Measurements from ENCODE around the gene ADGRL3. TPM values are rescaled to one million over a fixed set of nuclear protein-coding genes. Genes with fewer than 3 reads are reported as not detected.
"Not testable (repeated sequence)": the region's sequence is repeated elsewhere in the genome, so short reads cannot be mapped to it uniquely, and the experiment has no call there.

ADGRL3 gene
- total RNA-seq, 1 donor from 2014 or later = 0.33 TPM

- DNase-seq (ENCODE audit: low spot score) (no peak), ATAC-seq (no peak)
Measured at GRCh38 chr4:61716426-61716825, 516.3 kb downstream of the ADGRL3 start.

DNA sequence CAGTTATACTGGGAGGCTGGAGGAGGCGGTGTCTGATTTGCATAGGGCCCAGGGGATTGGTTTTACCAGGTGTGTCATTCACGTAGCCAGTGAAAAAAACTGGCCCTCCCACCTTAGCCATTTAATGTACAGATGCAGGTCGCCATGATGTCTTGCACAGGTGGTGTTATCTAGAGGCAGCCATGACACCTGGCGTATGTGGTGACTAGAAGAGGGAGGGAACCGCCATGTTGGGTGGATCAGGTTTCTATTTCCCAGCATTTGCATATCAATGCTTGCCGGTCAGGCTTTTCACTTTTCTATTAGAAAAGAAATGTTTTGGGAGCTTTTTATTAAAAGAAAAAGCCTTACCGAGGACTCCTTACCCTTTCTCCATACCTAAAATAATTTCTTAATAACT, 523.4 kb downstream of the ADGRL3 start:
- ATAC-seq = no peak
- no peak for DNase-seq (ENCODE audit: low spot score)

- no peak for ATAC-seq
- DNase-seq (ENCODE audit: low spot score) = no peak
Measured at GRCh38 chr4:61727286-61727685, 527.2 kb downstream of the ADGRL3 start.

DNA sequence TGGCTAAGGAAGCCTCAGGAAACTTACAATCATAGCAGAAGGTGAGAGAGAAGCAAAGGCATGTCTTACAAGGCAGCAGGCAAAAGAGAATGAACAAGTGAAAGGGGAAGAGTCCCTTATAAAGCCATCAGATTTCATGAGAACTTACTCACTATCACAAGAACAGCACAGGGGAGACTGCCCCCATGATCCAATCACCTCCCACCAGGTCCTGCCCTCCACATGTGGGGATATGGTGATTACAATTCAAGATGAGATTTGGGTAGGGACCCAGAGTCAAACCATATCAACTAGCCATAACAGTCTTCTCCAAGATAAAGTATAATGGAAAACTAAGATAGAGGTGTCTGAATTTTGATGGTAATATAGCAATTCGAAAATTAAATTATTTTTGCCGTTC, 534.3 kb downstream of the ADGRL3 start:
- ATAC-seq (no peak), DNase-seq (ENCODE audit: low spot score) (no peak)

DNA sequence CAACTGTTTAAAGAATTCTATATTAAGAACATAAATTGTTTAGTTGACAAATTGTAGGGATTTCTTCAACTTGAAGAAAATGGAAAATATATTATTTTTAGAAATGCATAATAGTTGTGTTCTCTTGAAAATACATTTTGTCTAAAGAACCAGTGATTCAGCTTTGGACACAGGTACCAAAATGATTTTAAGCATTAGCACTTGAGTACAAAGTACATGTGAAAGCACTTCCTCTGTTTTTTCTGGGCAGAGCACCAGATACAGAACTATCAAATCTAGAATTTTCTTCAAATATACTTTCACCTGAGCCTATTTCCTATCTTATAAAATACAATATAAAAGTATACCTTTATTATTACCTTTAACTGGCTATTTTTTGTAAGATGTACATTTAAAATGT, 539.8 kb downstream of the ADGRL3 start:
- no peak for DNase-seq (ENCODE audit: low spot score)
- peak; percentile 57 for ATAC-seq

DNA sequence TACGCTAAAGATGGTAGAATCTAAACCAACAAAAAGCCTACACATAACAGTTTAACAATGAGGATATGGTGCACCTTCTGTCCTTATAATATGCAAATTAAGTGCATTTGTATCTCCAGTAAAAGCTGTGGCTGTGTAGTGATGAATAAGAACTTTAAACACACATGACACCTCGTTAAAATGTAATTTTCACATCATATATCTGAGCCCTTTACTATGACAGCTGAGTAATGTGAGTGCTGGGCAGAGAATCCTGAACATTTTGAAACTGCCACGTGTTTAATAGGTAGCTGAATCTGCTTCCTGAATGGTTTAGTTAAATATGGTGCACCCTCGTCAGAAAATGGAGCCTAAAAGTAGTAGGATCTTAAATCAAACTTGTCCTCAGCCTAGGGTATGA, 540.8 kb downstream of the ADGRL3 start:
- DNase-seq (ENCODE audit: low spot score) (no peak), ATAC-seq (peak; percentile 13)

DNA sequence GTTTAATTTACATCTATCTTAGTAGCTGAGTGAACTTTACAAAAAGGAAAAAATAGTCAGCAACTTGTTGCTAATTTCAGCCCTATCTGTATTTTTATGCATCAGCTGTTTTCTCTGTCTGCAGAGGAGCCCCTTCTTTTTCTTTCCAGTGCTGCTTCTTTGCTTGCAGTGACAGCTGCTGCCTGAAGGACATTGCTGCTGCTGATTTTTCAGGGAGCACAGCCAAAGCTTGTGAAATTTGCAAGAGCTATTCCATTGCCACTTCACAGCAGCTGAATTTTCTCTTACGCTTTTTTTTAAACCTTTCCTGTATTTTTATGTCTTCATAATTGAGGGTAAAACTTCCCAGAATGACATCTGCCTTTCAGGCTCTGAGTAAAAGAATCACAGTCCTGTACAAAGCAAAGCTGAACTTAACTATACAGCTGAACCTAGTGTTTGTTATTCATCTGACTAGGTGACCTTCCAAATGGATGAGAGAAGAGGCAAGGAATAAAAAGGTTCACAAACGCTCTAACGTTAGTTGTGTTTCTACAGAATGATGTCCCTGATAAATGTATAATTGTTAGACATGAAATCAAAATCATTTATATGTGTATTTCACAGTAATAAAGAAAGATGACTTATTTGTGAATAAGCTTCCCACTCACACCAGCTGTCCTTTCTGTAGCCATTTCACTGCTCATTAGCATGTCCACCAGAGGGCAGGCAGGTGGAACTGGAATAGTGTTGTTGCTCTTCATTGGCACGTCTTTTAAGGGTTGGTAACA, 541.4 kb downstream of the ADGRL3 start:
- DNase-seq (ENCODE audit: low spot score) (no peak), ATAC-seq (peak; percentile 92)

DNA sequence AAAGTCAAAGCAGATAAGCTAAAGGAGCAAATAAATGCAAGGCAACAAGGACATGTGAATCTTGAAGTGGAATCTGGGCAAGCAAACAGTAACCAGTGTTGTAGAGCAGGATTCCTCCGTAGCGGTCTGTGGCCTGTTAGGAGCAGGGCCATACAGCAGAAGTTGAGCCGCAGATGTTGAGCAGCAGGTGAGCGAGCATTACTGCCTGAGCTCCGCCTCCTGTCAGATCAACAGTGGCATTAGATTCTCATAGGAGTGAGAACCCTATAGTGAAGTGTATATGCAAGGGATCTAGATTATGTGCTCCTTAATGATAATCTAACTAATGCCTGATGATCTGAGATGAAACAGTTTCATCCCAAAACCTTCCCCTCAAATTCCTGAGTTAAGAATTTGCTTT, 550.7 kb downstream of the ADGRL3 start:
- DNase-seq (ENCODE audit: low spot score) = no peak
- no peak for ATAC-seq

DNA sequence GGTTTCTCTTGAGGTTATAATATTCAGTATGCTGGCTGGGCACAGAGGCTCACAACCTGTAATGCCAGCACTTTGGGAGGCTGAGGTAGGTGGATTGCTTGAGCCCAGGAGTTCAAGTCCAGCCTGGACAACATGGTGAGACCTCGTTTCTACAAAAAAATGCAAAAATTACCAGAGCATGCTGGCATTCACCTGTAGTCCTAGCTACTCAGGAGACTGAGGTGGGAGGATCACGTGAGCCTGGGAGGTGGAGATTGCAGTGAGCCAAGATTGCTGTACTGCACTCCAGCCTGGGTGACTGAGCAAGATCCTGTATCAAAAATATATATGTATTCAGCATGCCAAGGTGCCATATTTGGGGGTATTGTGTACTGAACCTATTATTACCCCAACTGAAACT, 552.5 kb downstream of the ADGRL3 start:
- no peak for DNase-seq (ENCODE audit: low spot score)
- no peak for ATAC-seq

DNA sequence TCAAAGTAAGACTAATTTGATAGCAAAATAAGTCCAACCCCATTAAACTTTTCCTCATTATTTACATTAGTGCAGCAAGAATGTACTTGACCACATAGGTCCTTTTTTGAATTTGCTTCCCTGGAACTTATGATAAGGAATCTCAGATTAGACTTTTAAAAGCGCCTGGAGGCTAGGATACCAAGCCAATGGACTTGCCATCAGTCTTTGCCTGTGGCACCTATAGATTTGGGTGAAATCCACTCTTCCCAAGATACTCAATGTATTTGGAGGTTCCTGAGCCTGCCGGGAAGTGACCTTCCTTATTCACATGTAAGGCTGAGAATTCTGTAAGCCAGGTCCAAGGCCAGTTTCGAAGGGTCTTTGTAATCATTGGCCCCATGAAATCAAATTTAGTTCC, 553.6 kb downstream of the ADGRL3 start:
- DNase-seq (ENCODE audit: low spot score) = no peak
- ATAC-seq = no peak

GRCh38 chr4:61756937-61757336, 556.8 kb downstream of the ADGRL3 start:
- DNase-seq (ENCODE audit: low spot score); ATAC-seq: not testable (repeated sequence)

DNA sequence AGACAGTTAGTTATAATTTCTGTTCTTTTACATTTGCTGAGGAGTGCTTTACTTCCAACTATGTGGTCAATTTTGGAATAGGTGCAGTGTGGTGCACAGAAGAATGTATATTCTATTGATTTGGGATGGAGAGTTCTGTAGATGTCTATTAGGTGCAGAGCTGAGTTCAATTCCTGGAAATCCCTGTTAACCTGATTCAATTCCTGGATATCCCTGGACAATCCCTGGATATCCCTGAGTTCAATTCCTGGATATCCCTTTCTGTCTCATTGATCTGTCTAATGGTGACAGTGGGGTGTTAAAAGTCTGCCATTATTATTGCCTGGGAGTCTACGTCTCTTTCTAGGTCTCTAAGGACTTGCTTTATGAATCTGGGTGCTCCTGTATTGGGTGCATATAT, 557.9 kb downstream of the ADGRL3 start:
- ATAC-seq; DNase-seq (ENCODE audit: low spot score): not testable (repeated sequence)

- ATAC-seq = not testable (repeated sequence)
Measured at GRCh38 chr4:61758596-61758995, 558.5 kb downstream of the ADGRL3 start.

GRCh38 chr4:61759245-61759644, 559.1 kb downstream of the ADGRL3 start:
- ATAC-seq; DNase-seq (ENCODE audit: low spot score): not testable (repeated sequence)

More at GRCh38 chr4:61758596-61758995, 558.5 kb downstream of the ADGRL3 start:
- not testable (repeated sequence) for DNase-seq (ENCODE audit: low spot score)

DNA sequence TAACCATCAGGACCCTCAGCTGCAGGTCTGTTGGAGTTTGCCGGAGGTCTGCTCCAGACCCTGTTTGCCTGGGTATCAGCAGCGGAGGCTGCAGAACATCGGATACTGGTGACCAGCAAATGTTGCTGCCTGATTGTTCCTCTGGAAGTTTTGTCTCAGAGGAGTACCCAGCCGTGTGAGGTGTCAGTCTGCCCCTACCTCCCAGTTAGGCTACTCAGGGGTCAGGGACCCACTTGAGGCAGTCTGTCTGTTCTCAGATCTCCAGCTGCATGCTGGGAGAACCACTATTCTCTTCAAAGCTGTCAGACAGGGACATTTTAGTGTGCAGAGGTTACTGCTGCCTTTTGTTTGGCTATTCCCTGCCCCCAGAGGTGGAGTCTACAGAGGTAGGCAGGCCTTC, 559.8 kb downstream of the ADGRL3 start:
- not testable (repeated sequence) for DNase-seq (ENCODE audit: low spot score); ATAC-seq

- DNase-seq (ENCODE audit: low spot score) (no peak), ATAC-seq (no peak)
Measured at GRCh38 chr4:61760820-61761219, 560.7 kb downstream of the ADGRL3 start.

DNA sequence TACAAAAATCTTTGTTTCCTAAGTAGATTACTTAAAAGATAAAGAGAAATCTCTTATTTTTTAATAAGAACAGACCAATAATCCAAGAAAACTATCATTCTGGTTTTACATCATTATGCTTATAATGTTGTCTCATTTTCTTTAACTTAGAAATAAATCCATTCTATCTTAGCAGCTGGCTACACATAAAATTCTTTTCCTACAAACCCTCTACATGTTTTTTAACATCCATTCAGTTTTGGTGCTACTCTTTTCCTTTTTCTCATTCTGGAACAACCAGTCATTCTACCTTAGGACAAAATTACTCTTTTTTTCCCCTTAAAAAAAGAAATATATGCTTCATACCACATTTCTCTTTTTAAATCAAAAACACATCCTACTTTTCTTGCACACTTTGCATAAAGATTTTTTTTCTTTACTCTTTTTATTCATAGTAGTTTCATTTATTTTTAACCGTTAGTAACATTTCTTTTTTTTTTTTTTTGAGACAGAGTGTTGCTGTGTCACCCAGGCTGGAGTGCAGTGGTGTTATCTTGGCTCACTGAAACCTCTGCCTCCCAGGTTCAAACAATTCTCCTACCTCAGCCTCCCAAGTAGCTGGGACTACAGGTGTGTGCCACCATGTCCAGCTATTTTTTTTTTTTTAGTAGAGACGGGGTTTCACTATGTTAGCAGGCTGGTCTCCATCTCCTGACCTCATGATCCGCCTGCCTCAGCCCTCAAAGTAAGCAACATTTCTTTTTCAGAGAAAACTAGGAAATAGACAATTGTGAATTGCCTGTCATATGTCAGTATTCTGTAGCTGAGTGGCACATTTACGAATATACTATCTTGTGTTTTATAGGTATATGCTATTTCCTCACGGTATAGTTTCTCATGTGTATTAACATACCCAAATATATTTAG, 562.8 kb downstream of the ADGRL3 start:
- DNase-seq (ENCODE audit: low spot score) (no peak), ATAC-seq (no peak)

- ATAC-seq = no peak
Measured at GRCh38 chr4:61763682-61764081, 563.6 kb downstream of the ADGRL3 start.

DNA sequence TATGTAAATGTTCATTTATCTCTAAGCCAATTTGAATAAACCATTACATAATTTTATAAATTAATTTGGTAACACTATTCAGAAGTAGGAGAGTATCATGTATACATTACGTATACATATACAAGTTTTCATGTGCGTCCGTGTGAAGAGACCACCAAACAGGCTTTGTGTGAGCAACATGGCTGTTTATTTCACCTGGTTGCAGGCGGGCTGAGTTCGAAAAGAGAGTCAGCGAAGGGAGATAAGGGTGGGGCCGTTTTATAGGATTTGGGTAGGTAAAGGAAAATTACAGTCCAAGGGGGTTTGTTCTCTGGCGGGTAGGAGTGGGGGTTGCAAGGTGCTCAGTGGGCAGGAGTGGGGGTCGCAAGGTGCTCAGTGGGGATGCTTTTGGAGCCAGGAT, 564.0 kb downstream of the ADGRL3 start:
- ATAC-seq; DNase-seq (ENCODE audit: low spot score): not testable (repeated sequence)

More at GRCh38 chr4:61763682-61764081, 563.6 kb downstream of the ADGRL3 start:
- DNase-seq (ENCODE audit: low spot score) = no peak

DNA sequence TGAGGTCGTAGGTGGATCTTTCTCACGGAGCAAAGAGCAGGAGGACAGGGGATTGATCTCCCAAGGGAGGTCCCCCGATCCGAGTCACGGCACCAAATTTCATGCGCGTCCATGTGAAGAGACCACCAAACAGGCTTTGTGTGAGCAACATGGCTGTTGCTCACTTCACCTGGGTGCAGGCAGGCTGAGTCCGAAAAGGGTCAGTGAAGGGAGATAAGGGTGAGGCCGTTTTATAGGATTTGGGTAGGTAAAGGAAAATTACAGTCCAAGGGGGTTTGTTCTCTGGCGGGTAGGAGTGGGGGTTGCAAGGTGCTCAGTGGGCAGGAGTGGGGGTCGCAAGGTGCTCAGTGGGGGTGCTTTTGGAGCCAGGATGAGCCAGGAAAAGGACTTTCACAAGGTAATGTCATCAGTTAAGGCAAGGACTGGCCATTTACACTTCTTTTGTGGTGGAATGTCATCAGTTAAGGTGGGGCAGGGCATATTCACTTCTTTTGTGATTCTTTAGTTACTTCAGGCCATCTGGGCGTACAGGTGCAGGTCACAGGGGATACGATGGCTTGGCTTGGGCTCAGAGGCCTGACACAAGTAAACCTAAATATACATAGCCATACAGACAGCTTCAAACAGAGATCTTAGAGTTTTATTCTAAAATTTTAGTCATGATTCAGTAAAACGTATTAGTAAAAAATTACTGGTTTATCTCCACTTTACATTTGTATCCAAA, 569.5 kb downstream of the ADGRL3 start:
- DNase-seq (ENCODE audit: low spot score); ATAC-seq: not testable (repeated sequence)

DNA sequence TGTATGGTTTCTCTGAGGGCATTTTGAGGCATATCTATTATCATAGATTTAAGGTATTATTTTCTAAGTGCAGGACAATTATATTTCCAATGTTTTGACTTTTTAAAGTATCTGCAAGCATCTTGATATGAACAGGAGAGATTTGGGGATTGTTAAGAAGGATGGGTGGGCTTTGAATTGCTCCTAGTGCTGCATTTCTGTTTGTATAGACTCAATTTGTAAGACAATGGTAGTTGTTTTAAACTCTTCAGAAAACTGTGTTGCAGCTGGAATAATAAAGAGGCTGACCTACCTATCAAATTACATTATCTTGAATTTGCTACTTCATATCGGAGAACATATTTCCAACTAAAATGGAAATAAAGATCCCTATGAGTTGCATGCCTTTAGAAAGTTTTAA, 570.3 kb downstream of the ADGRL3 start:
- ATAC-seq (no peak), DNase-seq (ENCODE audit: low spot score) (no peak)
